Measurements from ENCODE around the gene CCL3. TPM values are rescaled to one million over a fixed set of nuclear protein-coding genes. Genes with fewer than 3 reads are reported as not detected.

Gene CCL3
- polyA plus RNA-seq (2013, experiment 1 of 2), result not detected
- polyA plus RNA-seq (2013, experiment 2 of 2), result not detected

DNA sequence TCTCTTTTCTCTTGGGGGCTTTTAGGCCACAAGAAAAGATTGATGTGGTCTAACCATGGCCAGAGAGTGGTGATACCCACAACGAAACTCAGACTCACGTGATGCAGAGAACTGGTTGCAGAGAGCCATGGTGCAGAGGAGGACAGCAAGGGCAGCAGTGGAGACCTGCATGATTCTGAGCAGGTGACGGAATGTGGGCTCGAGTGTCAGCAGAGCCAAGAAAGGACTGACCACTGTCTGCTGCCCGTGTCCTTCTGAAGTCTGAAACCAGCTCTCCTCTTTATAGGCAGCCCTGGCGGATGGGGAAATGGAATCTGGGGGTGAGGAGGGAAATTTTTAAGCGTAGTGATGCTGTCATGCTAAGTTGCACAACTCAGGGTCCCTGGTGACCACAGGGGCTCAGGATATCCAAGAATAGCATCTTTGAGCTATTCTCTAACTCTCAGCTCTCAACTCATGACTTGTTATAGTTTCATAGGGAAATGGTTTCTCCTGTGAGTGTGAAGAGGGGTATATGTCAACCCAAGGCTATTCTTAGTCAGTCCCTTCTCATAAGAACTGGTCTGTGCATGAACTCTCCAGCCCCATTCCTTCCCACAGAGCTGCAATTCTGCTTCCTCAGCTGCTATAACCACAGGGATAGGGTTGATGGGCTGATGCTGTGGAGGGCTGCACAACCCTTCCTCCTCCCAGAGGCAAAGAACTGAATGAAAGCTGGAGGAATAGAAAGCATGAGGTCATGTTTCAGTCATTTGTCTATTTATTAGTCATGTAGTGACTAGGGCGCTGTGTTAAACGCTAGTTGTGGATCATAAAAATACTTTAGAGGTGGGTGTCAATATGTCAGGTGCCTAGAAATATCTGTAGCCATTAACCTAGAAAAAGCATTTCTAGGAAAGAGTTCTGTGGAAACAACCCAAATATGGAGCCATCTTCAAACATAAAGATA, at the start of gene CCL3:
Gene CCL3, minus strand, starts transcription at position 256 of the 949 bp plus-strand sequence. Its CDS starts 85 bp downstream, at position 171.
- peaks cover 0 to 3% (median 0%) of the 10 kb centered on the region in 3 experiments for H3K27me3 ChIP-seq (ENCODE audit: control insufficient read depth in 3 of 3, insufficient read depth in 3 of 3, low read depth in 1 of 3, low read length in 3 of 3)
- H3K27ac ChIP-seq (replicated peaks; ENCODE audit: low read length), result no peak within 1 kb of the TSS
- no peak within 1 kb of the TSS for H2BK5ac ChIP-seq (ENCODE audit: low read length)
- no peak within 1 kb of the TSS for H3K4me3 ChIP-seq (ENCODE audit: low read length in 2 of 2)
- H2AK5ac ChIP-seq (ENCODE audit: low read depth, low read length), result no peak within 1 kb of the TSS
- no peaks in the 10 kb centered on the region for H3K79me1 ChIP-seq (ENCODE audit: low read depth, low read length)
- H3K4me2 ChIP-seq (ENCODE audit: insufficient read depth, low read length, poor library complexity, severe bottlenecking), result no peak within 1 kb of the TSS
- no peaks in the 10 kb centered on the region for H3K4me1 ChIP-seq (ENCODE audit: control insufficient read depth in 2 of 2, insufficient read depth in 1 of 2, low read depth in 1 of 2, low read length in 2 of 2)
- no peak within 1 kb of the TSS for H3K4ac ChIP-seq (ENCODE audit: low read length)
- no peaks in the 10 kb centered on the region for H3K36me3 ChIP-seq (replicated peaks in 1 of 2; ENCODE audit: control insufficient read depth in 2 of 2, insufficient read depth in 2 of 2, low read length in 2 of 2)
- H2AFZ ChIP-seq (ENCODE audit: low read length), result no peak within 1 kb of the TSS
- no peak within 1 kb of the TSS for H3K9ac ChIP-seq (ENCODE audit: low read depth, low read length, poor library complexity)
- no peak for DNase-seq (ENCODE audit: low spot score)
- H2BK12ac ChIP-seq (ENCODE audit: low read length), result no peak within 1 kb of the TSS
- no peak within 1 kb of the TSS for H2BK15ac ChIP-seq (ENCODE audit: low read length)
- H3K18ac ChIP-seq (ENCODE audit: low read length), result no peak within 1 kb of the TSS
- H3K9me3 ChIP-seq (replicated peaks in 1 of 2; ENCODE audit: control insufficient read depth in 2 of 2, insufficient read depth in 1 of 2, low read depth in 1 of 2, low read length in 2 of 2), result no peaks in the 10 kb centered on the region
- WGBS, 2 donors (ENCODE audit: extremely low coverage in 2 of 2, insufficient read length in 2 of 2, insufficient replicate concordance in 1 of 2), result no CpG with 5 or more reads among the region's 9 CpGs
- no peak within 1 kb of the TSS for H4K8ac ChIP-seq (ENCODE audit: low read depth, low read length)
- H3K14ac ChIP-seq (ENCODE audit: low read length), result no peak within 1 kb of the TSS
- no peak within 1 kb of the TSS for H3K23ac ChIP-seq (ENCODE audit: low read depth, low read length, poor library complexity)
- H2BK120ac ChIP-seq (ENCODE audit: low read depth, low read length), result no peak within 1 kb of the TSS
- no peak within 1 kb of the TSS for H4K91ac ChIP-seq (ENCODE audit: low read depth, low read length, poor library complexity)

DNA sequence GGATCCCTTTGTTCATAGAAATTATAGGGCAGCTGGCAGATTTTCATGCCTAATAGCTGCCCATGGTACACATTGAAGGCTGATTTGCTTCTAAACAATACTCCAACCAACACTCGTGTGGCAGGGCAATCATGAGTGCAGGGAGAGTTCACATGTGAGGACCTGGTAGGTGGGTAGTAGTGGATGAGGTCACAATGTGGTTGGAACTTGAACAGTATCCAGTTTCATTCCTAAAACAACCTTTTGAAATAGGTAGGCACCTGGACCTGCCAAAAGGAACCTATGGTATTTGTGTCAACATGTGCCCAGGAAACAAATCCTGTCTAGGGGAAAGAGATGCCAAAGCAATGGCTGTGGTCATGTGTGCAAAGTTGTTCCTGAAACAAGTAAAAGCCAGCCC, 46.5 kb upstream of the CCL3 start:
- peaks cover 0 to 2% of the 10 kb centered on the region in 2 donors for H3K4me1 ChIP-seq (ENCODE audit: control insufficient read depth in 2 of 2, insufficient read depth in 1 of 2, low read depth in 1 of 2, low read length in 2 of 2)
- no peak overlapping the region for H2BK15ac ChIP-seq (ENCODE audit: low read length)
- DNase-seq (ENCODE audit: low spot score), result no peak
- no peak overlapping the region for H2AFZ ChIP-seq (ENCODE audit: low read length)
- no peak overlapping the region for H4K91ac ChIP-seq (ENCODE audit: low read depth, low read length, poor library complexity)
- no peaks in the 10 kb centered on the region for H3K36me3 ChIP-seq (replicated peaks in 1 of 2; ENCODE audit: control insufficient read depth in 2 of 2, insufficient read depth in 2 of 2, low read length in 2 of 2)
- no peak overlapping the region for H3K4ac ChIP-seq (ENCODE audit: low read length)
- WGBS, 2 donors (ENCODE audit: extremely low coverage in 2 of 2, insufficient read length in 2 of 2, insufficient replicate concordance in 1 of 2), result no CpG with 5 or more reads among the region's 1 CpG
- H3K18ac ChIP-seq (ENCODE audit: low read length), result no peak overlapping the region
- H3K27me3 ChIP-seq (ENCODE audit: control insufficient read depth in 3 of 3, insufficient read depth in 3 of 3, low read depth in 1 of 3, low read length in 3 of 3), result peaks cover 0 to 3% (median 0%) of the 10 kb centered on the region in 3 experiments
- no peak overlapping the region for H4K8ac ChIP-seq (ENCODE audit: low read depth, low read length)
- H3K23ac ChIP-seq (ENCODE audit: low read depth, low read length, poor library complexity), result no peak overlapping the region
- no peak overlapping the region for H2BK120ac ChIP-seq (ENCODE audit: low read depth, low read length)
- no peak overlapping the region for H3K27ac ChIP-seq (replicated peaks; ENCODE audit: low read length)
- no peak overlapping the region for H2AK5ac ChIP-seq (ENCODE audit: low read depth, low read length)
- H2BK12ac ChIP-seq (ENCODE audit: low read length), result no peak overlapping the region
- H3K79me1 ChIP-seq (ENCODE audit: low read depth, low read length), result no peaks in the 10 kb centered on the region
- no peak overlapping the region for H2BK5ac ChIP-seq (ENCODE audit: low read length)
- H3K9ac ChIP-seq (ENCODE audit: low read depth, low read length, poor library complexity), result no peak overlapping the region
- H3K9me3 ChIP-seq (replicated peaks in 1 of 2; ENCODE audit: control insufficient read depth in 2 of 2, insufficient read depth in 1 of 2, low read depth in 1 of 2, low read length in 2 of 2), result no peaks in the 10 kb centered on the region
- no peak overlapping the region for H3K4me2 ChIP-seq (ENCODE audit: insufficient read depth, low read length, poor library complexity, severe bottlenecking)
- H3K14ac ChIP-seq (ENCODE audit: low read length), result no peak overlapping the region
- no peak overlapping the region for H3K4me3 ChIP-seq (ENCODE audit: low read length in 2 of 2)

DNA sequence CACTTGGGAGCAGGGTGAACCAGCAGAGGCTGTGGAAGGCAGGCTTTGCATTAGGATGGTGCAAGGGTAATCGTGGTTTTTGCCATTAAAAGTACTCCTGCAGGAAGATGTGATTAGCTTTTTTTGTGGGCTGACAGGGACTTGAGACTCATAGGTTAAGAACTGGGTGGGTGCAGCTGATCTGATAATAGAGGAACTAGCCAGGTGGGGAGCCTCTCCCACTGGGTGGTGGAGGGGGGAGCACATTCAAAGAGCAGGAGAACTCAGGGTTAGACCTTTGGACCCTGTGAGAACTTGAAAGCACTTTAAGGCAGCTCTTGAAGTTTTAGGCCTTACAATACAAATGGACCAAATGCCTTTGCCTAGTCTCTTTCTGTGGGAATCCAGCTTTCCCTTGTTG, 46.1 kb upstream of the CCL3 start:
- Histone ChIP-seq H3K4me1 (ENCODE audit: control insufficient read depth in 2 of 2, insufficient read depth in 1 of 2, low read depth in 1 of 2, low read length in 2 of 2) (peaks cover 0 to 2% of the 10 kb centered on the region in 2 donors), H2BK12ac (ENCODE audit: low read length) (no peak overlapping the region), H3K4me3 (ENCODE audit: low read length in 2 of 2) (no peak overlapping the region), H3K4me2 (ENCODE audit: insufficient read depth, low read length, poor library complexity, severe bottlenecking) (no peak overlapping the region), H3K14ac (ENCODE audit: low read length) (no peak overlapping the region), H3K4ac (ENCODE audit: low read length) (no peak overlapping the region), H4K91ac (ENCODE audit: low read depth, low read length, poor library complexity) (no peak overlapping the region), H3K27ac (replicated peaks; ENCODE audit: low read length) (no peak overlapping the region), H2AFZ (ENCODE audit: low read length) (no peak overlapping the region), H3K27me3 (ENCODE audit: control insufficient read depth in 3 of 3, insufficient read depth in 3 of 3, low read depth in 1 of 3, low read length in 3 of 3) (peaks cover 0 to 3% (median 0%) of the 10 kb centered on the region in 3 experiments), H2BK15ac (ENCODE audit: low read length) (no peak overlapping the region), H4K8ac (ENCODE audit: low read depth, low read length) (no peak overlapping the region), H3K36me3 (replicated peaks in 1 of 2; ENCODE audit: control insufficient read depth in 2 of 2, insufficient read depth in 2 of 2, low read length in 2 of 2) (no peaks in the 10 kb centered on the region), H3K18ac (ENCODE audit: low read length) (peak overlapping the region; percentile 67), H3K23ac (ENCODE audit: low read depth, low read length, poor library complexity) (no peak overlapping the region), H3K9ac (ENCODE audit: low read depth, low read length, poor library complexity) (no peak overlapping the region), H2BK5ac (ENCODE audit: low read length) (no peak overlapping the region), H2BK120ac (ENCODE audit: low read depth, low read length) (no peak overlapping the region), H3K79me1 (ENCODE audit: low read depth, low read length) (no peaks in the 10 kb centered on the region), H2AK5ac (ENCODE audit: low read depth, low read length) (no peak overlapping the region), H3K9me3 (replicated peaks in 1 of 2; ENCODE audit: control insufficient read depth in 2 of 2, insufficient read depth in 1 of 2, low read depth in 1 of 2, low read length in 2 of 2) (no peaks in the 10 kb centered on the region)
- WGBS, 2 donors (ENCODE audit: extremely low coverage in 2 of 2, insufficient read length in 2 of 2, insufficient replicate concordance in 1 of 2), result no CpG with 5 or more reads among the region's 1 CpG
- DNase-seq (ENCODE audit: low spot score), result no peak

DNA sequence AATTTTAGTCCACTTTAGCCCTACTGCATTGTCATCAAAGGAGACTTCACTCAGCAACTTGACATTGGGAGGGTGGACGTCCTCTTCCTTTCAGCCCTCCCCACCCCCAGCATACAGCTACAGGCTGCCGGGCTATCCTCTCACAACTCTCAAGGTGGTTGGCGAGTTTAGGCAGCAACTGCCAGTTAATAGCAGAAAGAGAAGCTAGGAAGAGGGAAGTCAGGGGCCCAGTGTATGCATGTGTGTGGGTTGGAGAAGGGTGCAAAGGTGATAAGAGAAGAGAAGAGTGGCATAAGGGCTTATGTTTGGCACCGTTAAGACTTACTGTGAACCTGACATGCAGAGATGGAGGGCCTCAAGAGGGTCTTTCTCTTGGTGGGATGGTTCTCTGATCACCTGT, 45.5 kb upstream of the CCL3 start:
- Histone ChIP-seq H3K4me1 (ENCODE audit: control insufficient read depth in 2 of 2, insufficient read depth in 1 of 2, low read depth in 1 of 2, low read length in 2 of 2) (peaks cover 0 to 2% of the 10 kb centered on the region in 2 donors), H3K23ac (ENCODE audit: low read depth, low read length, poor library complexity) (no peak overlapping the region), H2AFZ (ENCODE audit: low read length) (no peak overlapping the region), H3K79me1 (ENCODE audit: low read depth, low read length) (no peaks in the 10 kb centered on the region), H2AK5ac (ENCODE audit: low read depth, low read length) (no peak overlapping the region), H3K27ac (replicated peaks; ENCODE audit: low read length) (no peak overlapping the region), H3K9ac (ENCODE audit: low read depth, low read length, poor library complexity) (no peak overlapping the region), H4K91ac (ENCODE audit: low read depth, low read length, poor library complexity) (no peak overlapping the region), H3K4ac (ENCODE audit: low read length) (no peak overlapping the region), H2BK15ac (ENCODE audit: low read length) (no peak overlapping the region), H3K18ac (ENCODE audit: low read length) (no peak overlapping the region), H3K14ac (ENCODE audit: low read length) (no peak overlapping the region), H2BK5ac (ENCODE audit: low read length) (no peak overlapping the region), H4K8ac (ENCODE audit: low read depth, low read length) (no peak overlapping the region), H3K27me3 (ENCODE audit: control insufficient read depth in 3 of 3, insufficient read depth in 3 of 3, low read depth in 1 of 3, low read length in 3 of 3) (peaks cover 0 to 3% (median 0%) of the 10 kb centered on the region in 3 experiments), H2BK120ac (ENCODE audit: low read depth, low read length) (no peak overlapping the region), H3K4me3 (ENCODE audit: low read length in 2 of 2) (no peak overlapping the region), H3K36me3 (replicated peaks in 1 of 2; ENCODE audit: control insufficient read depth in 2 of 2, insufficient read depth in 2 of 2, low read length in 2 of 2) (no peaks in the 10 kb centered on the region), H2BK12ac (ENCODE audit: low read length) (no peak overlapping the region), H3K4me2 (ENCODE audit: insufficient read depth, low read length, poor library complexity, severe bottlenecking) (no peak overlapping the region), H3K9me3 (replicated peaks in 1 of 2; ENCODE audit: control insufficient read depth in 2 of 2, insufficient read depth in 1 of 2, low read depth in 1 of 2, low read length in 2 of 2) (no peaks in the 10 kb centered on the region)
- WGBS, 2 donors (ENCODE audit: extremely low coverage in 2 of 2, insufficient read length in 2 of 2, insufficient replicate concordance in 1 of 2), result no CpG with 5 or more reads among the region's 4 CpGs
- DNase-seq (ENCODE audit: low spot score), result no peak
